Measurements from ENCODE around the gene MTIF2. TPM values are rescaled to one million over a fixed set of nuclear protein-coding genes. Genes with fewer than 3 reads are reported as not detected.

The MTIF2 gene
- polyA plus RNA-seq, 2 of the 4 experiments (the other 2 are of a cell fraction), result 47.2 to 91.6 TPM

DNA sequence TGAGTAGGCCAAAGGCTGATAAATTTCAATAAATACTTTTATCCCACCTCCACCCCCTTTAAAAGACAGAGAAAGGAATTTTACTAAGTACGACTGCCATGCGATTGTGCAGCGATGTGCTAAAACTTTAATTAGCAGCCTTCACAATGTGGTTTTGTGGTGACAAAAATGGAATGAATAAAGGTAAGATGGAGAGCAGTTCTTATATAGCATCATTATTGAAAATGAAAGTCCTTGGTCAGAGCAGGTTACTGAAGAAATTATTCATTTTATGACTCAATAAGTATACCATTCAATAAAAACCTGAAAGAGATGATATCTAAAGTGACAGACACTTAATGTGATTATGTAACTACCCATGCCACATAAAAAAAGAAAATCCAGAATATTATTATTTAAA lies 33.2 kb upstream of the MTIF2 start (continued):
- TF ChIP-seq, protein P1, sequence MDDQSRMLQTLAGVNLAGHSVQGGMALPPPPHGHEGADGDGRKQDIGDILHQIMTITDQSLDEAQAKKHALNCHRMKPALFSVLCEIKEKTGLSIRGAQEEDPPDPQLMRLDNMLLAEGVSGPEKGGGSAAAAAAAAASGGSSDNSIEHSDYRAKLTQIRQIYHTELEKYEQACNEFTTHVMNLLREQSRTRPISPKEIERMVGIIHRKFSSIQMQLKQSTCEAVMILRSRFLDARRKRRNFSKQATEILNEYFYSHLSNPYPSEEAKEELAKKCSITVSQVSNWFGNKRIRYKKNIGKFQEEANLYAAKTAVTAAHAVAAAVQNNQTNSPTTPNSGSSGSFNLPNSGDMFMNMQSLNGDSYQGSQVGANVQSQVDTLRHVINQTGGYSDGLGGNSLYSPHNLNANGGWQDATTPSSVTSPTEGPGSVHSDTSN (IDR thresholded peaks at IDR 0.05), result no peak
- no peak for TF ChIP-seq RNF2 (IDR thresholded peaks at IDR 0.05; ENCODE audit: borderline replicate concordance, low read depth)
- no peak for TF ChIP-seq KDM5A (IDR thresholded peaks at IDR 0.05)

DNA sequence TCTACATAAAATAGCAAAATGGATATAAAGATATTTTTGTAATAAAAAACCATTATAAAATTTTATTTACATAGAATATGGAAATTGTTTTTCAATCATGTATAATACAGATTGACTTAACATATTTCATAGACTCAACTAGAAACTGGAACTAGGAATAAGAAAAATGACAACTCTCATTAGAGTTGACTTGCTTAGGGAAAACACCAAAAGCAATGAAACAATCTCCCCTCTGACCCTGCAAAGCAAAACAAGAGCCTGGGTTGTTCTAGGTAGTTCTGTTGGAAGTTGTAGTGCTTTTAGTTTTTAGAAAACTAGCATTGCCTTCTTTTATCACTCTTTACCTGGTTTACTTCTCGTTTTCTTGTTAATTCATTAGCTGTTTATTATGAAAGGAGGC lies 32.2 kb upstream of the MTIF2 start:
- Histone ChIP-seq H3K4me3 (no peak overlapping the region), H3K27ac (no peak overlapping the region), H3K4me1 (no peaks in the 10 kb centered on the region), H3K9me3 (no peaks in the 10 kb centered on the region), H3K4me2 (no peak overlapping the region)
- no peak for ATAC-seq
- ChIA-PET CTCF (interaction anchor here (1.1 to 1.2 kb wide), 2 partner anchors 17 to 19 kb away, joined by 3 read pairs; no protein-coding TSS in a partner anchor), POLR2A (no interaction called here)
- no peak for TF ChIP-seq ZC3H11A (IDR thresholded peaks at IDR 0.05)
- no peak for TF ChIP-seq NR3C1 (IDR thresholded peaks at IDR 0.05)
- no peak for TF ChIP-seq CHD4 (IDR thresholded peaks at IDR 0.05; ENCODE audit: borderline replicate concordance)
- TF ChIP-seq, protein P2, sequence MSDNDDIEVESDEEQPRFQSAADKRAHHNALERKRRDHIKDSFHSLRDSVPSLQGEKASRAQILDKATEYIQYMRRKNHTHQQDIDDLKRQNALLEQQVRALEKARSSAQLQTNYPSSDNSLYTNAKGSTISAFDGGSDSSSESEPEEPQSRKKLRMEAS (IDR thresholded peaks at IDR 0.05), result no peak
- TF ChIP-seq HOXB13 (CRISPR knock-in tag; IDR thresholded peaks at IDR 0.05; ENCODE audit: low read depth), result no peak
- no peak for TF ChIP-seq SMC3 (IDR thresholded peaks at IDR 0.05)
- TF ChIP-seq, protein P3, sequence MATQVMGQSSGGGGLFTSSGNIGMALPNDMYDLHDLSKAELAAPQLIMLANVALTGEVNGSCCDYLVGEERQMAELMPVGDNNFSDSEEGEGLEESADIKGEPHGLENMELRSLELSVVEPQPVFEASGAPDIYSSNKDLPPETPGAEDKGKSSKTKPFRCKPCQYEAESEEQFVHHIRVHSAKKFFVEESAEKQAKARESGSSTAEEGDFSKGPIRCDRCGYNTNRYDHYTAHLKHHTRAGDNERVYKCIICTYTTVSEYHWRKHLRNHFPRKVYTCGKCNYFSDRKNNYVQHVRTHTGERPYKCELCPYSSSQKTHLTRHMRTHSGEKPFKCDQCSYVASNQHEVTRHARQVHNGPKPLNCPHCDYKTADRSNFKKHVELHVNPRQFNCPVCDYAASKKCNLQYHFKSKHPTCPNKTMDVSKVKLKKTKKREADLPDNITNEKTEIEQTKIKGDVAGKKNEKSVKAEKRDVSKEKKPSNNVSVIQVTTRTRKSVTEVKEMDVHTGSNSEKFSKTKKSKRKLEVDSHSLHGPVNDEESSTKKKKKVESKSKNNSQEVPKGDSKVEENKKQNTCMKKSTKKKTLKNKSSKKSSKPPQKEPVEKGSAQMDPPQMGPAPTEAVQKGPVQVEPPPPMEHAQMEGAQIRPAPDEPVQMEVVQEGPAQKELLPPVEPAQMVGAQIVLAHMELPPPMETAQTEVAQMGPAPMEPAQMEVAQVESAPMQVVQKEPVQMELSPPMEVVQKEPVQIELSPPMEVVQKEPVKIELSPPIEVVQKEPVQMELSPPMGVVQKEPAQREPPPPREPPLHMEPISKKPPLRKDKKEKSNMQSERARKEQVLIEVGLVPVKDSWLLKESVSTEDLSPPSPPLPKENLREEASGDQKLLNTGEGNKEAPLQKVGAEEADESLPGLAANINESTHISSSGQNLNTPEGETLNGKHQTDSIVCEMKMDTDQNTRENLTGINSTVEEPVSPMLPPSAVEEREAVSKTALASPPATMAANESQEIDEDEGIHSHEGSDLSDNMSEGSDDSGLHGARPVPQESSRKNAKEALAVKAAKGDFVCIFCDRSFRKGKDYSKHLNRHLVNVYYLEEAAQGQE (IDR thresholded peaks at IDR 0.05), result no peak
- no peak for TF ChIP-seq CHD2 (IDR thresholded peaks at IDR 0.05; ENCODE audit: low read length, partially characterized antibody)
- TF ChIP-seq FOSB (CRISPR knock-in tag; IDR thresholded peaks at IDR 0.05), result no peak
- TF ChIP-seq MAZ (IDR thresholded peaks at IDR 0.05; ENCODE audit: borderline replicate concordance, low read depth, low read length), result no peak
- no peak for TF ChIP-seq RFX5 (IDR thresholded peaks at IDR 0.05)
- TF ChIP-seq CEBPB (IDR thresholded peaks at IDR 0.05), result no peak
- TF ChIP-seq, protein P1 (IDR thresholded peaks at IDR 0.05), result no peak
- DNase-seq (ENCODE audit: low read depth in 1 of 2, low spot score in 1 of 2), result no peak
- no peak for FAIRE-seq
- WGBS (ENCODE audit: missing lambda C conversion rate), result 91% methylated on average over 1 of the region's 1 CpG

DNA sequence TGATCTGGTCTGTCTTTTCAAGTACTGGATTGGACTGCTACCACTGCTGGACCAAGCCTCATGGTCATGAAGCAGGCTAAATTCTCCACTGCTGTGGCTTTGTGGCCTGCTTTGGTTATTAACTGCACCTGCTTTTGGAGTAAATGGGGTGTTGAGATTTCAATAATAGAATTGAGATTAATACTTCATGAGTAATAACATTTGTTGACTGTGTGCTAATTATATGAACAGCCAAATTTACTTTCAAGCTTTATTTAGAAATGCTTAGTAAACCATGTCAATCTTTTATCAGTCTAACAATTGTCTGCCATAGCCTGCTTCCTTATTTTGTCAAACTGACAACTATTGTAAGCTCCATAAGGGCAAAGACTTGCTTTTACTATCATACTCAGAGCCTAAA lies 27.4 kb upstream of the MTIF2 start:
- TF ChIP-seq FOSL2 (IDR thresholded peaks at IDR 0.05) (no peak), FOSL2 (CRISPR knock-in tag; IDR thresholded peaks at IDR 0.05) (no peak), KDM5A (IDR thresholded peaks at IDR 0.05) (no peak), SREBF2 (IDR thresholded peaks at IDR 0.05) (no peak), HOXA7 (CRISPR knock-in tag; IDR thresholded peaks at IDR 0.05) (no peak), HOXB5 (CRISPR knock-in tag; IDR thresholded peaks at IDR 0.05) (no peak), BHLHE40 (IDR thresholded peaks at IDR 0.05; ENCODE audit: low read depth, low read length) (no peak), RAD21 (conservative IDR thresholded peaks at IDR 0.05 in 1 of 2, IDR thresholded peaks at IDR 0.05 in 1 of 2) (no peak), ZC3H11A (IDR thresholded peaks at IDR 0.05) (no peak), TP53 (CRISPR knock-in tag; IDR thresholded peaks at IDR 0.05) (no peak), FOSB (CRISPR knock-in tag; IDR thresholded peaks at IDR 0.05) (no peak), ZSCAN20 (CRISPR knock-in tag; IDR thresholded peaks at IDR 0.05) (no peak), POLR2A (IDR thresholded peaks at IDR 0.05; ENCODE audit: low read length) (no peak), CEBPB (IDR thresholded peaks at IDR 0.05) (no peak), TFCP2L1 (CRISPR knock-in tag; IDR thresholded peaks at IDR 0.05) (no peak), RFX5 (IDR thresholded peaks at IDR 0.05) (no peak), JUN (IDR thresholded peaks at IDR 0.05) (no peak), EHMT2 (IDR thresholded peaks at IDR 0.05; ENCODE audit: low read depth) (no peak)
- TF ChIP-seq, protein P1 (IDR thresholded peaks at IDR 0.05), result no peak
- TF ChIP-seq, protein P4, sequence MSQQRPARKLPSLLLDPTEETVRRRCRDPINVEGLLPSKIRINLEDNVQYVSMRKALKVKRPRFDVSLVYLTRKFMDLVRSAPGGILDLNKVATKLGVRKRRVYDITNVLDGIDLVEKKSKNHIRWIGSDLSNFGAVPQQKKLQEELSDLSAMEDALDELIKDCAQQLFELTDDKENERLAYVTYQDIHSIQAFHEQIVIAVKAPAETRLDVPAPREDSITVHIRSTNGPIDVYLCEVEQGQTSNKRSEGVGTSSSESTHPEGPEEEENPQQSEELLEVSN (IDR thresholded peaks at IDR 0.05; ENCODE audit: borderline replicate concordance, low read depth), result no peak
- DNase-seq (ENCODE audit: low read depth in 1 of 2, low spot score in 1 of 2) (no peak), FAIRE-seq (no peak), ATAC-seq (no peak)
- no peak overlapping the region for H3K27ac ChIP-seq
- no peaks in the 10 kb centered on the region for H3K4me1 ChIP-seq
- H3K4me3 ChIP-seq, result no peak overlapping the region
- no peaks in the 10 kb centered on the region for H3K9me3 ChIP-seq
- POLR2A ChIA-PET, result interaction anchor here (0.6 kb wide), 1 partner anchor 257 kb away, joined by 3 read pairs; no protein-coding TSS in a partner anchor
- CTCF ChIA-PET, result interaction anchor here (0.6 to 1.9 kb wide), 2 partner anchors 10 to 12 kb away, joined by 3 to 7 read pairs; no protein-coding TSS in a partner anchor
- no peak overlapping the region for H3K4me2 ChIP-seq
